Inflammatory macrophage treated with lipopolysaccharide for 4 hours (primary cell): Measurements from ENCODE around the gene GAK.

Experiments used
- DNase-seq: peaks from one replicate; pipeline ENCODE4 v3.0.0-alpha.2; 2020

Gene GAK

DNA sequence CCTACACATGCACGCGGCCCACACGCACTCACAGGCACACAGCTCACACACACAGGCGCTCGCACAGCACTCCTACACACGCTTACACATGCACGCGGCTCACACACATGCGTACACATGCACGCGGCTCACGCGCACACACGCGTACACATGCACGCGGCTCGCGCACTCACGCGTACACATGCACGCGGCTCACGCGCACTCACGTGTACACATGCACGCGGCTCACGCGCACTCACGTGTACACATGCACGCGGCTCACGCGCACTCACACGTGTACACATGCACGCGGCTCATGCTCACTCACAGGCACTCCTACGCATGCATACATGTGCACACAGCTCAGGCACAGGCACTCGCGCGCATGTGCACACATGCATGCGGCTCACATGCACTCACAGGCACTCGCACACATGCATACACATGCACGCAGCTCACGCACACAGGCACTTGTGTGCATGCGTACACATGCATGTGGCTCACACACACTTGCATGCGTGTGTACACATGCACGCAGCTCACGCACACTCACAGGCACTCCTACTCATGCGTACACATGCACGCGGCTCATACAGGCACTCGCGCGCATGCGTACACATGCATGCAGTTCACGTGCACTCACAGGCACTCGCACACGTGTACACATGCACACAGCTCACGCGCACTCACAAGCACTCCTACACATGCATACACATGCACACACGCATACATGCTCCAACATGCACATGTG, 44.9 kb downstream of the GAK start:
- no peak for DNase-seq

DNA sequence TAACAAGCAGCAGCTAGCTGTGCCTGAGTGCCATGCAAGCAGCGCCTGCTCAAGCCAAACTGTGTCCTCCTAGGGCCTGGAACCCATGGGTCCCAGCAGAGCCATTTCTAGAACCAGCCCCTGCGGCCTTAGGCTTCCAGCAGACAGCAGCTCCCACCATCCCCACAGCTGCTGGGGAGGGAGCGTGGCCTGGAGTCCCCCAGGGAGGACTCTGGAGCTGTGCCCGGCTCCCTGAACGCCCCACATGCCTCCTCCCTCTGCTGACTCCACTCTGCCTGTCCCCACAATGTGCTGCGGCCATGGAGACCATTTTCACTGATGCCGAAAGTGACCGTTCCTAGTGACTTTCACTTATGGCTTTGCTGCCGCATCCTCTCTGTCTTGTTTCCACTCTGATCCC, 45.9 kb downstream of the GAK start:
- no peak for DNase-seq

DNA sequence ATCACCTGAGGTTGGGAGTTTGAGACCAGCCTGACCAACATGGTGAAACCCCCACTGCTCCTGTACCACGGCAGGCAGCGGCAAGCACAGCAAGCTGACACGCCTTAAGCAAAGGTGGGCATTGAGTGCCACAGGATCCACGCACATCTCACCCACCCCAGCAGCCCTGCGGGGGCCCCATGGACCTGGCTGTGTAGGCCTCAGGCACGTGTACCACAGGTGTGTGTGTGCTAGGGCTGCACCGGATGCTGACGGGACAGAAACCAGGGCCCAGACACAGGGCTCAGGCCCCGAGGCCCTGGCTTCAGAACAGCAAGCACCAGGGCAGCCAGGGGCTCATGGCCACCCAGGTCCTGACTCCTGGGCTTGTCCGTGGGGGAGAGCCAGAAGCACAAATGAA, 46.8 kb downstream of the GAK start:
- DNase-seq, result no peak

DNA sequence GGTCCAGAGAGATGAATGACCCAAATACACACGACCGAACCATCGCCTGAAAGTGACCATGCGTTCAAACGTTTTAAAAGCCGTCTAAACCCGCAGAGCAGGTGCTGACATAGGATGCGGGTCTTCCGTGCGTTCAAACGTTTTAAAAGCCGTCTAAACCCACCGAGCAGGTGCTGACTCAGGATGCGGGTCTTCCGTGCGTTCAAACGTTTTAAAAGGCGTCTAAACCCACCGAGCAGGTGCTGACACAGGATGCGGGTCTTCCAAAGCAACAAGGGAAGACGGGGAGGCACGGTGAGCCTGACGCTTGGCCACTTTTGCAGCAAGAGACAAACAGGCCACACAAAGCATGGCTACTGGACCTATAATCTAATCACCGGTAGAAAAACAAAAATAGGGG, 47.2 kb downstream of the GAK start:
- no peak for DNase-seq

GRCh38 chr4:884259-884658, 47.9 kb downstream of the GAK start:
- no peak for DNase-seq

- DNase-seq, result no peak
Observed at GRCh38 chr4:883377-884095, 48.6 kb downstream of the GAK start.

DNA sequence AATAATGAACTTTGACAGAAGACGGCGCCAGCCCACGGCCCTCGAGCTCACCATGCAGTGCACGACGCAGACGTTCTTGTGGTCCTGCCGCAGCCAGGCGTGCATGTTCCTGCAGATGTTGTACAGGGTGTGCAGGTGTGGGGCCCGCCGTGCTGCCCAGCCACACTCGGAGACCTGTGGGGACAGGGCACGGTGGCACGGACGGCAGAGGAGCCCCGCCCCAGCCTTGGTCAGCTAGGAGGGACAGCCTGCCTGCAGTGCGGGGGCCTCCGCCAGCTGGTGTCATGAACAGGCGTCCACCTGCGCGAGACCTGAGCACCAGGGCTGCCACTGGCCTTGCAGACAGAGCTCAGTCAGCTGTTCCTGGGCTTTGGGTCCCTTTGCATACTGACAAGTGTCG, 49.5 kb downstream of the GAK start:
- no peak for DNase-seq

DNA sequence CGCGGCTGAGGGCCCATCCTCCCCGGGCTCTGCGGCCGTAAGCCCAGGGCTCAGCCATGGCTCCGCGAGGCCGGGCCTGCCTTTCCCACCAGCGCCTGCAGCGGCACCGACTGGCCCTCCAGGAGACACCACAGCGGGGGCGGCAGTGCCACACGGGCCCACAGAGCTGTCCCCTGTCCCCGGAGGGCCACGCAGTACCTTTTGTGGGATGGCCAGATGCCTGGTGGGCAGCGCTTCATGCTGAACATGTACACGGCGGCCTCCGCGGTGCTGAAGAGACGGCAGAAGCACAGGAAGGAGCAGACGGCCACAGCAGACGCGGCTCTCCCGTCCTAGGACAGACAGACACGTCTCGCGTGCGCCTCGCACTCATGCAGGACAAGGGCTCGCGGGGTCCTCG, 50.4 kb downstream of the GAK start:
- DNase-seq, result no peak

DNA sequence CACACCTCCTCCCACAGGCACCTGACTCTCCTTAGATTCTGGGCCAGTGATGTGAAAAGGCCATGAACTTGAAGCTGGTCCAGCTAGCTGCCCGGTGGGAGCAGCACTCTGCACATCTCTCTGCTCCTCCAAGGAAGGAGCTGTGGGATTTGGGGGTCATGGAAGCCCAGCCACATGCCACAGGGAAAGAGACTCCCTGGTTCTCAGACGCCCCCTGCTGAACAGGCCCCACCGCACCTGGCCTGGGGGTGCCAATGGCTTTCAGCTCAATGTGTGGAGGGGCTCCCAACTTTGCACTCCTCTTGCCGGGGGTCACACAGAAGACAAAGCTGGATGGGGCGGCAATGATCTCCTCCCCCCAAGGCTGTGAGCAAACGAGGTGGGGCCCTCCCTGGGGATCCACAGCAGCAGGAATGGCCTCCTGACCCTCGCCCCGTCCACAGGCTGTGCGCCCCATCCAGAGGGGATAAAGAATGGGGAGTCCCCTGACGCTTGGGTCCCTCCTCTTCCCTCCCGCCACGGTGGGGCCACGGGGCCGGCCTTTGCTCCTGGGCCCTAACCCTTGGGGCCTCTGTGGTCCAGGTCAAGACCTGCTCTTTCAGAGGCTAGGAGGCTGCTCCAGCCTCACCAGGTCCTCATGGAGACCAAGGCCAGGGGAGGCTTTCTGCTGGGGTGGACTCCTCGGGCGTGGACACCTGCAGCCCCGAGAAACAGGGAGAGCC, 51.3 kb downstream of the GAK start:
- no peak for DNase-seq

DNA sequence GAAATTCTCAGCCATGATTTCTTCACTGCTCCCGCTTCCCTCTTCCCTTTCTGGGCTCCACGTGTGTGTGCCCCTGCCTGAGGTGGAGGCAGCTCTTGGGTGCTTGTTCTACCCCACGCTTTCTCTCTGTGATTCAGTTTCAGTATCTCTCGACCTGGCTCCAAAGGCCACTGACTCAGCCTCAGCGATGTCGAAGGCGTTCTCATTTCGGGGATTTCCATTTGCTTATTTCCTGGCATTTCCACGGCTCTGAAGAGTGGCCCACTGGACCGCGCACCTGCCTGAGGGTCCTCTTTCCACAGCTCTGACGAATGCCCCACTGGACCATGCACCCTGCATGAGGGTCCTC, 52.4 kb downstream of the GAK start:
- peak; percentile 57 for DNase-seq

- DNase-seq, result no peak
Observed at GRCh38 chr4:878796-879728, 53.1 kb downstream of the GAK start.

DNA sequence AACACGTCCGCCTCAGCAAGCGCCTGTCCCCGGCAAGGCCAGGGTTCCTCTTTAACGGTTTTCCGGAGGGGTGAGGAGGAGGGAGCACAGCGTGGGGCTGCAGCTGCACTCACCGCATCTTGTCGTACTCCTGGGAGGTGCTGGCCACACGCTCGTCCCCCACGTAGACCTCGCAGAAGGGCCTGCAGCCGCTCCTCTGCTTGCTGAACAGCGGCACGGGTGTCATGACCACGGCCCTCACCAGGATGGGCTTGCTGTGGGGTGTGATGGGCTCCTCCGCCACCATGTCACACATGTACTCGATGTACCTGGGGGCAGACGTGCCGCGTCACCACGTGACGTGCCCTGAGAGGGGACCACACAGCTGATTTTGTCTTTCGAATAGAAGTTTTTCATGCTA, 54.6 kb downstream of the GAK start:
- DNase-seq, result no peak

DNA sequence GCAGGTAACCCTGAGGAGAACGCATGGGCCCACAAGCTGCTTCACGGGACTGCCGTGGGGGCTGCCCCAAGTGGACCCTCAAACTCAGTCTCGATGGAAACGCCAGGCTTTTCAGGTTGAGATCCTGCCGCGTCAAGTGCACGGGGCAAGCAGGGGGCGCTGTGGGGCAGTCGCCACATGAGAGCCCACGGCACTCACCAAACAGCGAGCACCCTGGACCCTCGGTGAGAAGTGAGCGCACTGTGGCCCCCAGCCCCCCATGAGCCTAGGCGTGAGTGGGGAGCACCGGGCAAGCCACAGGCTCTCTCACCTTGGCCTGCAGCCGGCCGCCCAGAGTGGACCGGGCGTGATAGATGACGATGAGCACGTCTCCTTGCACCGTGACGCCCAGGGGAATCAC, 55.3 kb downstream of the GAK start:
- no peak for DNase-seq

- no peak for DNase-seq
Observed at GRCh38 chr4:875818-876423, 56.2 kb downstream of the GAK start.

DNA sequence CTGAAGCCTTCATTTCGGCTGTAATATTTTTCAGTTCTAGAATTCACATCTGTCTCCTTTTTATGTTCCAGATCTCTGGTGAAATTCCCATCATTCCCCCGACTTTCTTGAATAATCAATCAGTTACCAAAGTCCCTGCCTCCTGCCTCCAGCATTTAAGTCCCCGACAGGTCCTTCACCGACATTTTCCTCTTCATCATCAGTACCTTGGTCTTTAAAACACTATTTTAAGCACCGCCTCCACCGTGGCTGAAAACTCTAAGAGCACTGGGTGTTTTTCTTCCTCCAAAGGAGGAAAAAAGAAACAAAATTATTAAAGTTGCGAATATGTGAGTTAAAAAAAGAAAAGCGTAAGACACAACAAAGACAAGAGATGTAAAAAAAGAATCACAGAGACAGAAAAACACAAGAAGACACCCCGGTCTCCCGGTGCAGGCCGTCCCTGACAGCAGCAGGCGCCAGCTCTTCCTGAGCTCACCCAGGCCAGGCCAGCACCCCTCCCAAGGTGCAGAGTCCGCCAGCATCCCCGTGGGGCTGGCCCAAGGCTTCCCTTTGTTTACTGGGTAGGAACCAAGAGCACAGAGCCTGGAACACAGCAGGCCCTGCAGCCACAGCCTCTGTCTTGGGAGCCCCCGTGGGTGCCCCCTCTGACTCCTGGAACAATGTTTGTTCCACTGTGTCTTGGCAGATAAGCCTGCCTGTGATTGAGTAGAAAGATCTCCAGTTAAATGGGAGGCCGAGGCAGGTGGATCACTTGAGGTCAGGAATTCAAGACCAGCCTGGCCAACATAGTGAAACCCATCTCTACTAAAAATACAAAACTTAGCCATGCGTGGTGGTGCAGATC, 56.9 kb downstream of the GAK start:
- DNase-seq, result no peak

DNA sequence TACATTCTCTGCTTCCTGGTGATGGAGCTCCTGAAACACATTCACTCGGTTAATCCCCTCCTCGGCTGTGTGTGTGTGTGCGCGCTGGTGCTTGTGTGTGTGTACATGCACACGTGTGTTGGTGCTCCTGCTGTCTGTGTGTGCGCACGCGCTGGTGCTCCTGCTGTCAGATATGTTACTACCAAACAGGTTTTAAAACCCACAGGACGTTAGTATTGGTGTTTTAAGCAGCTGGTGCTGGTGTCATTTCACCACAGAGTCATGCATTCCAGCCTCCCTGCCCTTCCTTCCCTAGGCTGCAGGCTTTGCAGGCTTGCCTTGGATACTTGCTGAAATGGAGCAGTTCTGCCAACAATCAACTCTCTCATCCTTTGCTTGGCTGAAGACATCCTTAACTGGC, 58.1 kb downstream of the GAK start:
- no peak for DNase-seq

GRCh38 chr4:872241-872981, 59.7 kb downstream of the GAK start:
- no peak for DNase-seq

DNA sequence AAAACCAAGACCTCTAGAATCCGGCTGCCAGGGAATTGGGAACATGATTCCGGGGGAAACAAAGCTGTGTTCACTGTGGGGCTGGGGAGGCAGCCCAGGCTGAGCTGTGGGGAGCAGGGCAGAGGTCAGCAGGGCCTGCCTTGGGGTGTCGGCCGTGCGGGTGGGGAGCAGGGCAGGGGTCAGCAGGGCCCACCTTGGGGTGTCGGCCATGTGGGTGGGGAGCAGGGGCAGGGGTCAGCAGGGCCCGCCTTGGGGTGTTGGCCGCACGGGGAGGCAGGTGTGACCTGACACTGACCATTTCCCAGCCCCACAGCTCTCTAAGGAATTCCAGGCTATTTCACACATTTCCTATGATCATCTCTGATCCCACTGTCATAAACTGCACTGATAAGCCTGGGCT, 60.6 kb downstream of the GAK start:
- DNase-seq, result no peak

DNA sequence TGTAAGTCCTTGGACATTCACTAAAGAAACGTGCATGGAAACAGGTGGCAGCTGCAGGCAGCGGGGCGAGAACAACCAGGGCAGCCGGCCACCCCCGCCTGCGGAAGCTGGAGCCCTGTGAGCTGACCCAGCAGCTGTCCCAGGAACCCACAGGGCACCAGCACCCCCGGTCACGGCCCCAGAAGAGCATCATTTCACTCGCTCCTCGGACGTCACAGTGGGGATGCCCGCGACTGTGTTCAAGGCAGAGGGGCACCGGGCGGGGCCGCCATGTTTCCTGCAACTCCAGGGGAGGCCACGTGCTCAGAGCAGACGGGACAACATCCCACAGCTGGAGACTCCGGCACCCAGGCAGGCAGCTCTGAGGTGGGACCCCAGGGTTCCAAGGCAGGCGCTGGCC, 61.2 kb downstream of the GAK start:
- no peak for DNase-seq

- DNase-seq, result no peak
Observed at GRCh38 chr4:869776-870175, 62.3 kb downstream of the GAK start.

DNA sequence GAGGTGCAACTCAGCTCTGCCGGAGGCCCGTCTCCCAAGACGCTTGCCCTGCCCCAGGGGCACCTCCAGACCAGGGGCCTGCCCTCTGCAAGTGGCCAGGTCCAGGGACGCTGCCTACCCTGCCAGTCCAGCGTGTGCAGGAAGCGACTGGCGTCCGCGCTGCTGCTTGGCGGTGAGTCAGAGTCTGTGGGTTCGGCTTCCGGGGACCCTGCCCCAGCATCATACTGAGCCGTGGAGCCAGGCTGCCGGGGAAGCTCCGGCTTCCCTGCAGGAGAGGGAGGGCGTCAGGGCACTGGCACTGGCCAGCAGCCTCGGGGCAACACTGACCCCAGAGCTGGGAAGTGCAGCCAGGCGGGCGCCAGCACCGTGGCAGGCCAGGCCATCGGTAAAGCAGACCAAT, 63.7 kb downstream of the GAK start:
- DNase-seq, result no peak
